ENCODE data around the gene FAM222B. TPM values are rescaled to one million over a fixed set of nuclear protein-coding genes. Genes with fewer than 3 reads are reported as not detected.
"Not testable (repeated sequence)": the region's sequence is repeated elsewhere in the genome, so short reads cannot be mapped to it uniquely, and the experiment has no call there.

Gene FAM222B
- polyA plus RNA-seq, 1 experiment = 8.3 TPM

DNA sequence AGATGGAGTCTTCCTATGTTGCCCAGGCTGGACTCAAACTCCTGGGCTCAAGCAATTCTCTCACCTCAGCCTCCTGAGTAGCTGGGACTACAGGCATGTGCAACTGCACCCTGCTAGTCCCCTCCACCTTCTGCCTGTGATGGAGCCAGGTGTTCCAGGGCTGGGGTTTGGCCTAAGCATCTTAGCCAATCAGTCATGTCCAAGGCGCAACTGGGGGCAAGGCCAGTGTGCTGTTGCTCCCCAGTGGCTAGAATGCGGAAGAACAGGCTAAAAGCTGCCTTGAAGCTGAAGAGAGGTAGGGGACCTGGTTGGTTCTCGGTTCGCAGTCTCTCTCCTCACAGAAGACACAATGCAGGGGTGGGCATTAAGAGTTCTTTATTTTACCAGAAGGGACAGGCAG, 36.4 kb upstream of the FAM222B start:
- no peaks in the 10 kb centered on the region for H3K9me3 ChIP-seq (ENCODE audit: control insufficient read depth, insufficient read depth, low read length)
- ChIA-PET CTCF (interaction anchor here (1.6 to 2.9 kb wide), 3 partner anchors 19 to 152 kb away, joined by 4 to 23 read pairs (median 12); no protein-coding TSS in a partner anchor), POLR2A (no interaction called here)
- TF ChIP-seq, protein P1, sequence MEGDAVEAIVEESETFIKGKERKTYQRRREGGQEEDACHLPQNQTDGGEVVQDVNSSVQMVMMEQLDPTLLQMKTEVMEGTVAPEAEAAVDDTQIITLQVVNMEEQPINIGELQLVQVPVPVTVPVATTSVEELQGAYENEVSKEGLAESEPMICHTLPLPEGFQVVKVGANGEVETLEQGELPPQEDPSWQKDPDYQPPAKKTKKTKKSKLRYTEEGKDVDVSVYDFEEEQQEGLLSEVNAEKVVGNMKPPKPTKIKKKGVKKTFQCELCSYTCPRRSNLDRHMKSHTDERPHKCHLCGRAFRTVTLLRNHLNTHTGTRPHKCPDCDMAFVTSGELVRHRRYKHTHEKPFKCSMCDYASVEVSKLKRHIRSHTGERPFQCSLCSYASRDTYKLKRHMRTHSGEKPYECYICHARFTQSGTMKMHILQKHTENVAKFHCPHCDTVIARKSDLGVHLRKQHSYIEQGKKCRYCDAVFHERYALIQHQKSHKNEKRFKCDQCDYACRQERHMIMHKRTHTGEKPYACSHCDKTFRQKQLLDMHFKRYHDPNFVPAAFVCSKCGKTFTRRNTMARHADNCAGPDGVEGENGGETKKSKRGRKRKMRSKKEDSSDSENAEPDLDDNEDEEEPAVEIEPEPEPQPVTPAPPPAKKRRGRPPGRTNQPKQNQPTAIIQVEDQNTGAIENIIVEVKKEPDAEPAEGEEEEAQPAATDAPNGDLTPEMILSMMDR (IDR thresholded peaks at IDR 0.05; ENCODE audit: low read depth, low read length) = peak; percentile 54
- no peak overlapping the region for H3K4me3 ChIP-seq (ENCODE audit: low read depth, low read length)
- H3K27ac ChIP-seq (ENCODE audit: low read depth, low read length) = no peak overlapping the region
- no peak for DNase-seq (ENCODE audit: low read depth, low spot score)
- H3K27me3 ChIP-seq (ENCODE audit: control insufficient read depth, insufficient read depth, low read length) = no peaks in the 10 kb centered on the region

DNA sequence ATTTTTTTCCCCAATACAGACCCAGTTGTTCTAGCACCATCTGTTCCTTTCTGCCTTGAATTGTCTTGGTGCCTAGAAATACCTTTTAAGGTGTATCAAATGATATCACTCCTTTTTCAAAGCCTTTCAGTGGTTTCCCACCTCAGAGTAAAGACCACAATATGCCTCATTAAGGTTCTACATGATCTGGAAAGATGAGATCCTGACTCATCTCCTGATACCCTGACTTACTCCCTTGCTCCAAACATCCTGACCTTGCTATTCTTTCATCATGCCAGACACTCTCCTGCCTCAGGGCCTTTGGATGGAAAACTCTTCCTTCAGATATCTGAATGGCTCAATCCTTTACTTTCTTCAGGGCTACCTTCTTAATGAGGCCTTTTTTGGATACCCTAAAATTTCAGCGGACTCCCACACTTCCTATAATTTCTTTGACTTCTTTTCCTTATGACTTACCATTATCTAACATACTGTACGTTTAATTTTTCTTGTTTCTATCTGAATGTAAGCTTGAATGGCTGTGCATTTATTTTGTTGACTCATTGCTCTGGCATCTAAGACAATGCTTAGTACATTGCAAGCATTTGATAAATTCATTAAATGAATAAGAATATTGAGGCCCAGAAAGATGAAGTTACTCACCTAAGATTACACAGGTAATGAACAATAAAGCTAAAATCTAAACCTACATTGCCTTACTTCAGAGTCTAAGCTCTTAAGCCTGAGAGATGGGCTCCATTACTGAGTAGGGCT, 35.7 kb upstream of the FAM222B start:
- ChIA-PET CTCF (interaction anchor here (1.6 to 2.9 kb wide), 3 partner anchors 20 to 151 kb away, joined by 4 to 23 read pairs (median 12); no protein-coding TSS in a partner anchor), POLR2A (interaction anchor here (0.8 kb wide), 1 partner anchor 14 kb away, joined by 5 read pairs; no protein-coding TSS in a partner anchor)
- no peak for DNase-seq (ENCODE audit: low read depth, low spot score)
- Histone ChIP-seq H3K27ac (ENCODE audit: low read depth, low read length) (no peak overlapping the region), H3K4me3 (ENCODE audit: low read depth, low read length) (no peak overlapping the region), H3K9me3 (ENCODE audit: control insufficient read depth, insufficient read depth, low read length) (no peaks in the 10 kb centered on the region), H3K27me3 (ENCODE audit: control insufficient read depth, insufficient read depth, low read length) (no peaks in the 10 kb centered on the region)
- TF ChIP-seq, protein P1 (IDR thresholded peaks at IDR 0.05; ENCODE audit: low read depth, low read length) = no peak

DNA sequence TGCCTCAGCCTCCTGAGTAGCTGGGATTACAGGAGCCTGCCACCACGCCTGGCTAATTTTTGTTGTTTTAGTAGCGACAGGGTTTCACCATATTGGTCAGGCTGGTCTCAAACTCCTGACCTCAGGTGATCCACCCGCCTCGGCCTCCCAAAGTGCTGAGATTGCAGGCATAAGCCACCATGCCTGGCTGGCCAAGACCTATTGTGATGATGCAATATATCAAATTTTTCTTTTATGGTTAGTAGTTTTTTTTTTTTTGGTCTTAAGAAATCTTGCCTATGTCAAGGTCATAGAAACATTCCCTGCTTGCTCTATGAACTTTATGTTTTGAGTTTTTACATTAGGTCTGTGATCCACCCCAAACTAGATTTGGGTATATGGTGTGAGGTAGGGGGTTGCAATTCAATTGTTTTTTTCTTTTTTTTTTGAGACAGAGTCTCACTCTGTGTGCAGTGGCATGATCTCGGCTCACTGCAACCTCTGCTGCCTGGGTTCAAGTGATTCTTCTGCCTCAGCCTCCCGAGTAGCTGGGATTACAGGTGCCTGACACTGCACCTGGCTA, 34.6 kb upstream of the FAM222B start:
- CTCF ChIA-PET = interaction anchor here (2.3 kb wide), 1 partner anchor 113 kb away, joined by 23 read pairs; no protein-coding TSS in a partner anchor
- POLR2A ChIA-PET; H3K9me3 ChIP-seq (ENCODE audit: control insufficient read depth, insufficient read depth, low read length); H3K27ac ChIP-seq (ENCODE audit: low read depth, low read length); DNase-seq (ENCODE audit: low read depth, low spot score); H3K4me3 ChIP-seq (ENCODE audit: low read depth, low read length); H3K27me3 ChIP-seq (ENCODE audit: control insufficient read depth, insufficient read depth, low read length): not testable (repeated sequence)

DNA sequence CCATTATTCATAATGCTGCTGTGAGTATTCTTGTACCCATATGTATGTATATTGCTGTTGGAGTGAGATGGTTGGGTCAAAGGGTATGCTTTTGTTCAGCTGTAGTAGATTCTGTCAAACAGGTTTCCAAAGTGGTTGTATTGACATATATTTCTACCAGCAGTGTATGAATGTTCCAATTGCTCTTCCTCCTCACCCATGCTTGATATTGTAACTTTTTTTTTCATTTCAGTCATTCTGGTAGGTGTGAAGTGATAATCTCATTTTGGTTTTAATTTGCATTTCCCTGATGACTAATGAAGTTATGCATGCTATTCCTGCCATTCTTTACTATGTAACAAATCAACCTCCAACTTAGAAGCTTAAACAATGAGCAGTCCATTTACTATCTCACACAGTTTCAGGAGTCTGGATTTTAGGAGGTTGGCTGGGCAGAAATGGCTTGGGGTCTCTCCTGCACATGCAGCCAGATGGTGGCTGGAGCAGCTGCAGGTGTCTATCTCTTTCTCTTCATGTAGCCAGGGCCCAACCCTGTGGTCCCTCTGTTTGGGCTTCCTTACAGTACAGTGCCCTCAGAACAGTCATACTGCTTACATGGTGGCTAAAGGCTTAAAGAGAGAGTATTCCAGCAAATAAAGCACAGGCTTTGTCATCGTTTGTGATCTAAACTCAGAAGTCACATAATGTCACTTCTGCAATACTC, 33.4 kb upstream of the FAM222B start:
- TF ChIP-seq, protein P1 (IDR thresholded peaks at IDR 0.05; ENCODE audit: low read depth, low read length) = no peak
- Histone ChIP-seq H3K4me3 (ENCODE audit: low read depth, low read length) (no peak overlapping the region), H3K27ac (ENCODE audit: low read depth, low read length) (no peak overlapping the region), H3K27me3 (ENCODE audit: control insufficient read depth, insufficient read depth, low read length) (no peaks in the 10 kb centered on the region), H3K9me3 (ENCODE audit: control insufficient read depth, insufficient read depth, low read length) (no peaks in the 10 kb centered on the region)
- CTCF ChIA-PET = interaction anchor here (1.0 kb wide), 1 partner anchor 113 kb away, joined by 3 read pairs; no protein-coding TSS in a partner anchor
- DNase-seq (ENCODE audit: low read depth, low spot score) = no peak
- POLR2A ChIA-PET = no interaction called here

DNA sequence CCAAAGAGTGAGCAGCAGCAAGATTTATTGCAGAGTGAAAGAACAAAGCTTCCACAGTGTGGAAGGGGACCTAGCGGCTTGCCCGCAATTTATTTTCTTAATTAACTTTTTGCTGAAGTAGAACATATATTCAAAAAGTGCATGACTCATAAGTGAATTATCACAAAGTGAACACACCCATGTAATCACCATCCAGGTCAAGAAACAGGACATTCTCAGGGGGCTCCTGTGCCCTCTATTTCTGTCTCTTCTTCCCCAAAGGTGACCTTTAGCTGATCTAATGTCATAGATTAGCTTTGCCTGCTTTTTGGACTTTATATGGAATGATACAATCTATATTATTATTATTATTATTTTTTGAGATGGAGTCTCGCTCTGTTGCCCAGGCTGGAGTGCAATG, 32.2 kb upstream of the FAM222B start:
- CTCF ChIA-PET = no interaction called here
- Histone ChIP-seq H3K9me3 (ENCODE audit: control insufficient read depth, insufficient read depth, low read length) (no peaks in the 10 kb centered on the region), H3K27me3 (ENCODE audit: control insufficient read depth, insufficient read depth, low read length) (no peaks in the 10 kb centered on the region), H3K27ac (ENCODE audit: low read depth, low read length) (no peak overlapping the region), H3K4me3 (ENCODE audit: low read depth, low read length) (no peak overlapping the region)
- DNase-seq (ENCODE audit: low read depth, low spot score) = no peak
- POLR2A ChIA-PET = no interaction called here
- TF ChIP-seq, protein P1 (IDR thresholded peaks at IDR 0.05; ENCODE audit: low read depth, low read length) = no peak
